ENCODE results near the gene CISD3. TPM values are rescaled to one million over a fixed set of nuclear protein-coding genes. Genes with fewer than 3 reads are reported as not detected.

CISD3 gene
- total and polyA plus RNA-seq, 2 of the 8 experiments (the other 6 are each of a cell fraction or from before 2014, with no cell fraction given), result 9.4 to 11.1 TPM

GRCh38 chr17:38768417-38768816 is 38.3 kb downstream of the CISD3 start:
- Histone ChIP-seq H2AK5ac (ENCODE audit: low read depth, low read length) (no peak overlapping the region), H3K79me1 (ENCODE audit: low read depth, low read length) (no peaks in the 10 kb centered on the region), H3K14ac (ENCODE audit: insufficient read length) (no peak overlapping the region), H3K9me3 (ENCODE audit: insufficient read depth in 2 of 2, low read depth in 1 of 2, low read length in 1 of 2) (no peaks in the 10 kb centered on the region), H3K4me1 (replicated peaks in 1 of 4; ENCODE audit: control insufficient read depth in 3 of 4, insufficient read depth in 4 of 4, low read length in 3 of 4) (no peaks in the 10 kb centered on the region), H2BK5ac (ENCODE audit: low read depth, low read length) (no peak overlapping the region), H2BK20ac (ENCODE audit: low read length) (no peak overlapping the region), H3K4ac (replicated peaks; ENCODE audit: insufficient read length, low read depth, low read length) (no peak overlapping the region), H4K20me1 (replicated peaks in 1 of 2; ENCODE audit: control insufficient read depth in 1 of 2, insufficient read depth in 2 of 2, low read length in 2 of 2) (peaks cover 0 to 2% of the 10 kb centered on the region in 2 experiments), H3K23me2 (ENCODE audit: low read depth, low read length) (no peaks in the 10 kb centered on the region), H4K8ac (ENCODE audit: extremely low read depth, insufficient read depth, low read length) (no peak overlapping the region), H3K36me3 (ENCODE audit: control insufficient read depth in 2 of 4, insufficient read depth in 4 of 4, low read length in 3 of 4) (peaks cover 24 to 62% (median 42%) of the 10 kb centered on the region in 4 experiments), H2BK15ac (ENCODE audit: low read length) (no peak overlapping the region), H4K91ac (replicated peaks; ENCODE audit: insufficient read length, low read length) (no peak overlapping the region), H2AFZ (ENCODE audit: low read length) (no peak overlapping the region), H2BK120ac (replicated peaks; ENCODE audit: low read depth, low read length) (no peak overlapping the region), H3K79me2 (ENCODE audit: control insufficient read depth in 1 of 2, insufficient read depth in 2 of 2, low read length in 2 of 2) (no peaks in the 10 kb centered on the region), H3K4me3 (ENCODE audit: extremely low read depth in 1 of 4, insufficient read depth in 2 of 4, low read depth in 3 of 4, low read length in 4 of 4) (no peak overlapping the region), H3K9ac (replicated peaks in 1 of 4; ENCODE audit: extremely low read depth in 1 of 4, low read depth in 3 of 4, low read length in 3 of 4) (no peak overlapping the region), H2BK12ac (ENCODE audit: low read depth, low read length) (no peak overlapping the region), H3K56ac (replicated peaks; ENCODE audit: insufficient read length, low read depth, low read length) (no peak overlapping the region), H3K18ac (ENCODE audit: extremely low read depth, low read length) (no peak overlapping the region), H3K27ac (ENCODE audit: low read depth, low read length) (no peak overlapping the region), H3K4me2 (ENCODE audit: insufficient read depth in 1 of 2, low read depth in 2 of 2, low read length in 2 of 2) (no peak overlapping the region), H3K23ac (ENCODE audit: insufficient read length) (no peak overlapping the region), H4K5ac (ENCODE audit: insufficient read length, low read depth, low read length) (no peak overlapping the region), H3K27me3 (replicated peaks in 1 of 4; ENCODE audit: control insufficient read depth in 3 of 4, extremely low read depth in 1 of 4, insufficient read depth in 3 of 4, low read length in 3 of 4) (no peaks in the 10 kb centered on the region)
- 91% methylated on average over 6 of the region's 6 CpGs; no CpG with 5 or more reads in 1 of the 2 experiments for WGBS, 2 experiments (ENCODE audit: extremely low coverage in 1 of 2, insufficient coverage in 1 of 2, insufficient read length in 1 of 2, insufficient replicate concordance in 2 of 2, low coverage in 1 of 2, low lambda C conversion rate in 2 of 2, missing lambda C conversion rate in 1 of 2)
- no peak for DNase-seq (ENCODE audit: low read depth in 1 of 2, low spot score in 2 of 2)
- POLR2A ChIA-PET (ENCODE audit: partially characterized antibody), result interaction anchor here (1.6 kb wide), 1 partner anchor 37 kb away, joined by 3 read pairs; no protein-coding TSS in a partner anchor
- no peak for FAIRE-seq
- CTCF ChIA-PET (ENCODE audit: partially characterized antibody), result no interaction called here
- TF ChIP-seq CREB1 (IDR thresholded peaks at IDR 0.05) (no peak), CEBPB (IDR thresholded peaks at IDR 0.05; ENCODE audit: low read depth, low read length) (no peak), CBX8 (IDR thresholded peaks at IDR 0.05; ENCODE audit: borderline replicate concordance, low read depth, low read length) (no peak), KDM5A (IDR thresholded peaks at IDR 0.05; ENCODE audit: low read length) (no peak), SP4 (IDR thresholded peaks at IDR 0.05; ENCODE audit: low read length) (no peak), NANOG (IDR thresholded peaks at IDR 0.05; ENCODE audit: insufficient read depth, low read depth, low read length, poor library complexity, severe bottlenecking) (no peak)

All from H1 (cell line).